ENCODE measurements around the gene URAD. TPM values are rescaled to one million over a fixed set of nuclear protein-coding genes. Genes with fewer than 3 reads are reported as not detected.

URAD gene
- total RNA-seq, 1 donor from 2014 or later, result not detected

GRCh38 chr13:27967736-27968315 is 20.7 kb downstream of the URAD start:
- no peak overlapping the region for H3K27ac ChIP-seq
- DNase-seq (no peak), ATAC-seq (no peak)
- no peak overlapping the region for H3K4me3 ChIP-seq
- TF ChIP-seq CTCF (IDR thresholded peaks at IDR 0.05), result no peak
- H3K36me3 ChIP-seq, result no peaks in the 10 kb centered on the region
- no peaks in the 10 kb centered on the region for H3K9me3 ChIP-seq
- peaks cover 93% of the 10 kb centered on the region for H3K27me3 ChIP-seq
- intact Hi-C loops (cut with DNase I), result no loop called here
- peaks cover 4% of the 10 kb centered on the region for H3K4me1 ChIP-seq

- peaks cover 4% of the 10 kb centered on the region for H3K4me1 ChIP-seq
- intact Hi-C loops (cut with DNase I), result no loop called here
- no peaks in the 10 kb centered on the region for H3K36me3 ChIP-seq
- TF ChIP-seq CTCF (IDR thresholded peaks at IDR 0.05), result no peak
- H3K4me3 ChIP-seq, result no peak overlapping the region
- H3K27me3 ChIP-seq, result peaks cover 94% of the 10 kb centered on the region
- DNase-seq, result no peak
- ATAC-seq, result no peak
- H3K27ac ChIP-seq, result no peak overlapping the region
- H3K9me3 ChIP-seq, result no peaks in the 10 kb centered on the region
These were observed 21.2 kb downstream of the URAD start for GRCh38 chr13:27967203-27967735.

- H3K4me3 ChIP-seq, result no peak overlapping the region
These were observed 21.8 kb downstream of the URAD start for GRCh38 chr13:27966641-27967202.

GRCh38 chr13:27965740-27966640 is 22.5 kb downstream of the URAD start:
- Histone ChIP-seq H3K4me3 (no peak overlapping the region), H3K27me3 (peaks cover 95% of the 10 kb centered on the region), H3K27ac (no peak overlapping the region), H3K4me1 (peaks cover 6% of the 10 kb centered on the region), H3K9me3 (no peaks in the 10 kb centered on the region), H3K36me3 (no peaks in the 10 kb centered on the region)
- no peak for TF ChIP-seq CTCF (IDR thresholded peaks at IDR 0.05)
- no peak for ATAC-seq
- no peak for DNase-seq
- intact Hi-C loops (cut with DNase I), result no loop called here

More at GRCh38 chr13:27966641-27967202, 21.8 kb downstream of the URAD start:
- Histone ChIP-seq H3K36me3 (no peaks in the 10 kb centered on the region), H3K4me1 (peaks cover 4% of the 10 kb centered on the region), H3K9me3 (no peaks in the 10 kb centered on the region), H3K27me3 (peaks cover 95% of the 10 kb centered on the region), H3K27ac (no peak overlapping the region)
- DNase-seq, result no peak
- no peak for TF ChIP-seq CTCF (IDR thresholded peaks at IDR 0.05)
- intact Hi-C loops (cut with DNase I), result no loop called here
- no peak for ATAC-seq

- H3K27me3 ChIP-seq, result peaks cover 95% of the 10 kb centered on the region
- peaks cover 12% of the 10 kb centered on the region for H3K4me1 ChIP-seq
- TF ChIP-seq CTCF (IDR thresholded peaks at IDR 0.05), result no peak
- H3K27ac ChIP-seq, result no peak overlapping the region
- no peak overlapping the region for H3K4me3 ChIP-seq
- ATAC-seq (no peak), DNase-seq (no peak)
- no peaks in the 10 kb centered on the region for H3K36me3 ChIP-seq
- H3K9me3 ChIP-seq, result no peaks in the 10 kb centered on the region
- intact Hi-C loops (cut with DNase I), result no loop called here
These were observed 23.2 kb downstream of the URAD start for GRCh38 chr13:27965343-27965739.
